Measurements from ENCODE around the gene MAD2L1. TPM values are rescaled to one million over a fixed set of nuclear protein-coding genes. Genes with fewer than 3 reads are reported as not detected.
"Not testable (repeated sequence)": the region's sequence is repeated elsewhere in the genome, so short reads cannot be mapped to it uniquely, and the experiment has no call there.

The MAD2L1 gene
- polyA plus RNA-seq, 3 donors from 2014 or later, result 7.8 to 10.7 (median 9.3) TPM

GRCh38 chr4:120078216-120078615 lies 11.6 kb upstream of the MAD2L1 start:
- no peaks in the 10 kb centered on the region for H3K9me3 Mint-ChIP-seq
- no peak overlapping the region for H3K27ac Mint-ChIP-seq
- no peaks in the 10 kb centered on the region for H3K4me1 Mint-ChIP-seq
- no peaks in the 10 kb centered on the region for H3K36me3 Mint-ChIP-seq
- no peak overlapping the region for H3K4me3 Mint-ChIP-seq
- H3K27me3 Mint-ChIP-seq (ENCODE audit: low read depth in 3 of 3), result no peaks in the 10 kb centered on the region
- DNase-seq, result no peak

GRCh38 chr4:120071192-120071795 lies 4.6 kb upstream of the MAD2L1 start:
- H3K4me1 Mint-ChIP-seq, result peaks cover 23 to 34% of the 10 kb centered on the region in 2 donors
- H3K36me3 Mint-ChIP-seq, result no peaks in the 10 kb centered on the region
- no peak overlapping the region for H3K27ac Mint-ChIP-seq
- no peak overlapping the region for H3K4me3 Mint-ChIP-seq
- H3K27me3 Mint-ChIP-seq (ENCODE audit: low read depth in 3 of 3), result peaks cover 2 to 9% (median 4%) of the 10 kb centered on the region in 3 donors
- no peaks in the 10 kb centered on the region for H3K9me3 Mint-ChIP-seq
- DNase-seq, result peak; percentile 15 to 44 (median 27)

- no peaks in the 10 kb centered on the region for H3K36me3 Mint-ChIP-seq
- peaks cover 26 to 38% of the 10 kb centered on the region in 2 donors for H3K4me1 Mint-ChIP-seq
- no peak for DNase-seq
- H3K27ac Mint-ChIP-seq, result peak overlapping the region in 1 of 6 donors; percentile 33
- peaks cover 3 to 9% (median 4%) of the 10 kb centered on the region in 3 donors for H3K27me3 Mint-ChIP-seq (ENCODE audit: low read depth in 3 of 3)
- no peaks in the 10 kb centered on the region for H3K9me3 Mint-ChIP-seq
- no peak overlapping the region for H3K4me3 Mint-ChIP-seq
These were observed 3.5 kb upstream of the MAD2L1 start for GRCh38 chr4:120070196-120070595.

GRCh38 chr4:120065974-120066516 lies 603 bp downstream of the MAD2L1 start:
- H3K36me3 Mint-ChIP-seq, result peaks cover 0 to 4% (median 3%) of the 10 kb centered on the region in 3 donors
- no peak for DNase-seq
- peak overlapping the region; percentile 96 to 100 (median 98) for H3K27ac Mint-ChIP-seq
- peaks cover 3 to 9% (median 4%) of the 10 kb centered on the region in 3 donors for H3K27me3 Mint-ChIP-seq (ENCODE audit: low read depth in 3 of 3)
- peaks cover 26 to 38% of the 10 kb centered on the region in 2 donors for H3K4me1 Mint-ChIP-seq
- H3K4me3 Mint-ChIP-seq, result peak overlapping the region; percentile 84 to 97 (median 94)
- peaks cover 0 to 2% (median 0%) of the 10 kb centered on the region in 6 donors for H3K9me3 Mint-ChIP-seq

- Mint-ChIP-seq H3K4me3 (peak overlapping the region in 2 of 5 donors; percentile 7 to 30), H3K27ac (no peak overlapping the region), H3K9me3 (peaks cover 0 to 2% (median 0%) of the 10 kb centered on the region in 6 donors), H3K4me1 (peaks cover 26 to 38% of the 10 kb centered on the region in 2 donors), H3K36me3 (peaks cover 3 to 8% (median 3%) of the 10 kb centered on the region in 3 donors), H3K27me3 (ENCODE audit: low read depth in 3 of 3) (peaks cover 3 to 9% (median 4%) of the 10 kb centered on the region in 3 donors)
- no peak for DNase-seq
These were observed 1.8 kb downstream of the MAD2L1 start for GRCh38 chr4:120064887-120065286.

- H3K4me3 Mint-ChIP-seq; DNase-seq; H3K27ac Mint-ChIP-seq; H3K36me3 Mint-ChIP-seq; H3K27me3 Mint-ChIP-seq (ENCODE audit: low read depth in 3 of 3); H3K9me3 Mint-ChIP-seq: not testable (repeated sequence)
- peaks cover 24 to 29% of the 10 kb centered on the region in 2 donors for H3K4me1 Mint-ChIP-seq
These were observed 2.9 kb downstream of the MAD2L1 start for GRCh38 chr4:120063711-120064110.

- H3K4me1 Mint-ChIP-seq, result peaks cover 16 to 19% of the 10 kb centered on the region in 2 donors
- peak overlapping the region in 1 of 6 donors; percentile 41 for H3K27ac Mint-ChIP-seq
- H3K4me3 Mint-ChIP-seq, result no peak overlapping the region
- no peak for DNase-seq
- peaks cover 3 to 9% (median 4%) of the 10 kb centered on the region in 3 donors for H3K27me3 Mint-ChIP-seq (ENCODE audit: low read depth in 3 of 3)
- peaks cover 3 to 9% (median 3%) of the 10 kb centered on the region in 3 donors for H3K36me3 Mint-ChIP-seq
- peaks cover 0 to 2% (median 0%) of the 10 kb centered on the region in 6 donors for H3K9me3 Mint-ChIP-seq
These were observed 3.9 kb downstream of the MAD2L1 start for GRCh38 chr4:120062663-120063195.

GRCh38 chr4:120059036-120059435 lies 7.6 kb downstream of the MAD2L1 start:
- peaks cover 3 to 9% (median 3%) of the 10 kb centered on the region in 3 donors for H3K36me3 Mint-ChIP-seq
- DNase-seq, result no peak
- H3K27ac Mint-ChIP-seq, result no peak overlapping the region
- H3K4me1 Mint-ChIP-seq, result no peaks in the 10 kb centered on the region
- no peaks in the 10 kb centered on the region for H3K27me3 Mint-ChIP-seq (ENCODE audit: low read depth in 3 of 3)
- peaks cover 0 to 2% (median 0%) of the 10 kb centered on the region in 6 donors for H3K9me3 Mint-ChIP-seq
- H3K4me3 Mint-ChIP-seq, result no peak overlapping the region

GRCh38 chr4:120057416-120057815 lies 9.2 kb downstream of the MAD2L1 start:
- Mint-ChIP-seq H3K36me3 (peaks cover 0 to 5% (median 3%) of the 10 kb centered on the region in 3 donors), H3K27ac (no peak overlapping the region), H3K4me3 (no peak overlapping the region), H3K27me3 (ENCODE audit: low read depth in 3 of 3) (no peaks in the 10 kb centered on the region), H3K4me1 (no peaks in the 10 kb centered on the region), H3K9me3 (peaks cover 0 to 2% (median 0%) of the 10 kb centered on the region in 6 donors)
- DNase-seq, result no peak

GRCh38 chr4:120056246-120056645 lies 10.4 kb downstream of the MAD2L1 start:
- H3K36me3 Mint-ChIP-seq, result peaks cover 0 to 5% (median 3%) of the 10 kb centered on the region in 3 donors
- no peak overlapping the region for H3K4me3 Mint-ChIP-seq

GRCh38 chr4:120055795-120056194 lies 10.9 kb downstream of the MAD2L1 start:
- Mint-ChIP-seq H3K27me3 (ENCODE audit: low read depth in 3 of 3) (no peaks in the 10 kb centered on the region), H3K9me3 (no peaks in the 10 kb centered on the region), H3K4me3 (no peak overlapping the region), H3K4me1 (no peaks in the 10 kb centered on the region), H3K27ac (no peak overlapping the region), H3K36me3 (peaks cover 0 to 5% (median 3%) of the 10 kb centered on the region in 3 donors)
- DNase-seq, result no peak

More at GRCh38 chr4:120056246-120056645, 10.4 kb downstream of the MAD2L1 start:
- no peak for DNase-seq
- Mint-ChIP-seq H3K27ac (no peak overlapping the region), H3K27me3 (ENCODE audit: low read depth in 3 of 3) (no peaks in the 10 kb centered on the region), H3K4me1 (no peaks in the 10 kb centered on the region), H3K9me3 (no peaks in the 10 kb centered on the region)

GRCh38 chr4:120055162-120055561 lies 11.5 kb downstream of the MAD2L1 start:
- Mint-ChIP-seq H3K9me3 (no peaks in the 10 kb centered on the region), H3K4me3 (no peak overlapping the region), H3K36me3 (peaks cover 0 to 4% (median 3%) of the 10 kb centered on the region in 3 donors), H3K27ac (no peak overlapping the region), H3K27me3 (ENCODE audit: low read depth in 3 of 3) (no peaks in the 10 kb centered on the region), H3K4me1 (no peaks in the 10 kb centered on the region)
- no peak for DNase-seq

- H3K27ac Mint-ChIP-seq, result no peak overlapping the region
- no peak for DNase-seq
- no peaks in the 10 kb centered on the region for H3K27me3 Mint-ChIP-seq (ENCODE audit: low read depth in 3 of 3)
- peaks cover 0 to 5% of the 10 kb centered on the region in 2 donors for H3K4me1 Mint-ChIP-seq
- no peaks in the 10 kb centered on the region for H3K36me3 Mint-ChIP-seq
- H3K9me3 Mint-ChIP-seq, result no peaks in the 10 kb centered on the region
- H3K4me3 Mint-ChIP-seq, result no peak overlapping the region
These were observed 12.7 kb downstream of the MAD2L1 start for GRCh38 chr4:120053911-120054310.

GRCh38 chr4:120052856-120053255 lies 13.8 kb downstream of the MAD2L1 start:
- Mint-ChIP-seq H3K9me3 (no peaks in the 10 kb centered on the region), H3K27me3 (ENCODE audit: low read depth in 3 of 3) (no peaks in the 10 kb centered on the region), H3K4me3 (no peak overlapping the region), H3K4me1 (peaks cover 0 to 5% of the 10 kb centered on the region in 2 donors), H3K36me3 (no peaks in the 10 kb centered on the region), H3K27ac (no peak overlapping the region)
- DNase-seq, result no peak

Data from immature natural killer cell (primary cell).